ENCODE results near the gene ANKRD40.
"Not testable (repeated sequence)": the region's sequence is repeated elsewhere in the genome, so short reads cannot be mapped to it uniquely, and the experiment has no call there.

ANKRD40 gene

DNA sequence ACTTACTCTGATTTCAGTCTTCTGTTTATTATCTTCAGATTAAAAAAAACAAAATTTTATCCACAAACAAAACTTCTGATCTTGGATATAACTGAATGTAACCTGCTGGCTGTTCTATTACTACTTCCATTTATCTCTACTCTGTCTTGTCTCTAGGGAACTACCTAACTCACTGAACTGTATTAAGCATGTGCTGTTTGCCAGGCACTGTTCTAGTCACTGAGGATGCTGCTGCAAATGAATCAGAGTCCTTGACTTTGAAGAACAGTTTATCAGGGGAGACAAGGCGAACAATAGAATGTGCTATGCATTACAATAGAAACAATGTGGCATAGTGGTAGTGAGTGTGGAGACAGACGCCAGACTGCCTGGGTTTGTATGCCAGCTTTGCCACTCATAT lies 2.3 kb upstream of the ANKRD40 start:
- TF ChIP-seq, protein P1, sequence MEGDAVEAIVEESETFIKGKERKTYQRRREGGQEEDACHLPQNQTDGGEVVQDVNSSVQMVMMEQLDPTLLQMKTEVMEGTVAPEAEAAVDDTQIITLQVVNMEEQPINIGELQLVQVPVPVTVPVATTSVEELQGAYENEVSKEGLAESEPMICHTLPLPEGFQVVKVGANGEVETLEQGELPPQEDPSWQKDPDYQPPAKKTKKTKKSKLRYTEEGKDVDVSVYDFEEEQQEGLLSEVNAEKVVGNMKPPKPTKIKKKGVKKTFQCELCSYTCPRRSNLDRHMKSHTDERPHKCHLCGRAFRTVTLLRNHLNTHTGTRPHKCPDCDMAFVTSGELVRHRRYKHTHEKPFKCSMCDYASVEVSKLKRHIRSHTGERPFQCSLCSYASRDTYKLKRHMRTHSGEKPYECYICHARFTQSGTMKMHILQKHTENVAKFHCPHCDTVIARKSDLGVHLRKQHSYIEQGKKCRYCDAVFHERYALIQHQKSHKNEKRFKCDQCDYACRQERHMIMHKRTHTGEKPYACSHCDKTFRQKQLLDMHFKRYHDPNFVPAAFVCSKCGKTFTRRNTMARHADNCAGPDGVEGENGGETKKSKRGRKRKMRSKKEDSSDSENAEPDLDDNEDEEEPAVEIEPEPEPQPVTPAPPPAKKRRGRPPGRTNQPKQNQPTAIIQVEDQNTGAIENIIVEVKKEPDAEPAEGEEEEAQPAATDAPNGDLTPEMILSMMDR (IDR thresholded peaks at IDR 0.05; ENCODE audit: low read depth, low read length), result no peak
- H3K4me3 ChIP-seq (ENCODE audit: low read depth, low read length), result no peak overlapping the region

DNA sequence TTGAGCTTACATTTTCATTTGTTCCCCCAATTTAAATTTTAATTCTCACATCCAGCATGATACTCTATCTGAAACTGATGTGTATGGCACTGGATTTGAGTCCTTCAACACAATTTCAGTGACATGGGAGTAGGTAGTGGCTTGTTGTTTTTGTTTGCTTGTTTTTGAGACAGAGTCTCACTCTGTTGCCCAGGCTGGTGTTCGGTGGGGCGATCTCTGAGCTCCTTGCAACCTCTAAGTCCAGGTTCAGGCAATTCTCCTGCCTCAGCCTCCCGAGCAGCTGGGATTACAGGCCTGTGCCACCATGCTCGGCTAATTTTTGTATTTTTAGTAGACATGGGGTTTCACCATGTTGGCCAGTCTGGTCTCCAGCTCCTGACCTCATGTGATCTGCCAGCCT lies 1.3 kb upstream of the ANKRD40 start:
- H3K4me3 ChIP-seq (ENCODE audit: low read depth, low read length), result not testable (repeated sequence)

DNA sequence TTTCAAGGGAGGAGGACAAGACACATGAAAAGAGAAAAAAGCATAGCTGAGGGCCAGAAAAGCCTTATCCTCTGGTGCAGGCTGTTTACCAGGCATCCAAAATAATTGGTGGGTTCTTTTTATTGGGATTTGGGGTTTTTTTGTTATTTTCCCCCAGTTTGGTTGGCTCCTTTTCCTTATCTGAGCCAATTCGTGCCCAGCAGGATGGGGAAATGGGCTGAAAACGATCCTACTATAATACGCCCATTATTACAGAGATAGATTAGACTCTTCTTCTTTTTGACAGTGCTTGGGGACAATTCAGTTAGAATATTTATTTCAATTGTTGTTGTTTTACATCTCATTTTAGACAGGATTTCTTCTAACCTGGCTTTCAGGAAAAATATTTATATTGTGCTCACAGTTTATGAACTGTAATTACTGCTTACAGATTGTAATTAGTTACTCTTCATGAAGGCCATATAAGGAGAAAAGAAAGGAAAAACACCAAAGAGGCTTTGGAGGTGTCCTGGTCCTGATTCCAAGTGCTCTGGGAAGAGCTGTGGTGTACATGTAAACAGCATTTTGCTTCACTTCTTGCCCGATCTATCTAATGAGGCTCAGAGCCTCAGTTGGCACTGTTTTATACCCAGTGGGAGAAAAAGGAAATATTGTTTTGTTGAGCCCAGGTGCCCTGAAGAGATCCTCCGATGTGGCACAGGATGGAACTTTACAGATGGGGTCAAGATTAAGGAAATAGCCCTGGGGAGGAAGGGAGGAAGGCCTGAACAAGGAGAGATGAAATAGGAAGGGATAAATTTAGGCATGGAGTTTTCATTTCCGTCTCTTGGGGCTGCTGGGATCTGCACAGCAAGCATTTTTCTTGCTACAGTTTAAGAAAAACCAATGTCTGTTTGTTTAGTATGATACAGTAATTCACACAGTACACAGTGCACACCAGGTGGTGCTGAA lies 611 bp upstream of the ANKRD40 start:
- H3K4me3 ChIP-seq (ENCODE audit: low read depth, low read length), result peak overlapping the region; percentile 79

DNA sequence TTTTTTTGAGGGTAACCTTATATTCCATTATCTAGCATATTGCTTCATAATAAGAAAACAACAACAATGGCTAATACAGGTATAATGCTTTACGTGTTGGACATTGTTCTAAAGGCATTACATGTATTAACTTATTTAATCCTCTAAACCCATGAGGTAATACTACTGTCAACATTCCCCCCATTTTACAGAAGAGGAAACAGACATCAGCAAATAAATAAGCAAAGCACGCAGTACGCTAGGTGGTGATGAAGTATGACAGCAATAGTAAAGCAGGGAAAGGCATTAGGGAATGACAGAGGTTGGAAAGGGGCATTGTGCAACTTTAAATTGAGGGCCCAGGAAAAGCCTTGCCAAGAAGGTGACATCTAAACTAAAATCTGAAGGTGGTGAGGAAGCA lies 4.6 kb downstream of the ANKRD40 start:
- TF ChIP-seq, protein P1 (IDR thresholded peaks at IDR 0.05; ENCODE audit: low read depth, low read length), result no peak
- H3K4me3 ChIP-seq (ENCODE audit: low read depth, low read length), result no peak overlapping the region

More for the DNA sequence above, 611 bp upstream of the ANKRD40 start:
- TF ChIP-seq, protein P1 (IDR thresholded peaks at IDR 0.05; ENCODE audit: low read depth, low read length), result no peak

GRCh38 chr17:50699410-50699809 lies 8.3 kb downstream of the ANKRD40 start:
- TF ChIP-seq, protein P1 (IDR thresholded peaks at IDR 0.05; ENCODE audit: low read depth, low read length), result no peak

DNA sequence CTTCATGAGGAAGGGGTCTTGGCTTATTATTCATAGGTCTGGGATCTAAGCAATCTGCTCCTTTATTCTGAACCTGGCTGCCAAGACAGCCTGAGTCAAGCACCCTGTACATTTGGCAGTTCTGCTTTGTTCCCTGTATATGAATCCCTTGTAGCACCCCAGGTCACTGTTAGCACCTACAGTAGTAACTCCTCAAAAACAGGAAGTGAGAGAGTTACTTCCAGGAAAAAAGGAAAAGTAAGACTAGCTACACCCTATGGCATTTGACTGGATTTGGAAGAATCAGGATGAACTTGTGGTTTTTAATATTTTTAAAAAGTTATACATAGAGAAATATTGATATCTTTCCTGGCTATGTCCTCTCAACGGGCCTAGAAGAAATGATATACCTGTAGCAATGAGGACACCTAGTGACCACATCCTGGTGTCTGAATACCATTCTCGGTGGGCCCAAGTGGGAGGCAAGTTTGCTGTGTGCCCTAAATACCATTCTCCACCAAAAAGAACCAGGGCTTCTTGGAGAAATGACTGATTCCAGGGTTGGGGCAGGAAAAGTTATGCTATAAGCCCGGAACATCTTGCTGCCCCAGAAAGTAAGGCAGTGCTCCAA lies 9.9 kb downstream of the ANKRD40 start:
- TF ChIP-seq, protein P1 (IDR thresholded peaks at IDR 0.05; ENCODE audit: low read depth, low read length), result no peak
- H3K4me3 ChIP-seq (ENCODE audit: low read depth, low read length), result no peak overlapping the region

More at GRCh38 chr17:50699410-50699809, 8.3 kb downstream of the ANKRD40 start:
- no peak overlapping the region for H3K4me3 ChIP-seq (ENCODE audit: low read depth, low read length)

GRCh38 chr17:50697062-50697461 lies 10.7 kb downstream of the ANKRD40 start:
- TF ChIP-seq, protein P1 (IDR thresholded peaks at IDR 0.05; ENCODE audit: low read depth, low read length), result no peak
- no peak overlapping the region for H3K4me3 ChIP-seq (ENCODE audit: low read depth, low read length)

All from WI38 (cell line).